COLO668 (cell line): Measurements from ENCODE around the gene NME7.
"Not testable (repeated sequence)": the region's sequence is repeated elsewhere in the genome, so short reads cannot be mapped to it uniquely, and the experiment has no call there.

Experiments used
- DNase-seq: peaks from one replicate; lab custom pipeline; 2025; ENCODE audit not compliant: unreplicated experiment; lab: John Stamatoyannopoulos, UW

NME7 gene

DNA sequence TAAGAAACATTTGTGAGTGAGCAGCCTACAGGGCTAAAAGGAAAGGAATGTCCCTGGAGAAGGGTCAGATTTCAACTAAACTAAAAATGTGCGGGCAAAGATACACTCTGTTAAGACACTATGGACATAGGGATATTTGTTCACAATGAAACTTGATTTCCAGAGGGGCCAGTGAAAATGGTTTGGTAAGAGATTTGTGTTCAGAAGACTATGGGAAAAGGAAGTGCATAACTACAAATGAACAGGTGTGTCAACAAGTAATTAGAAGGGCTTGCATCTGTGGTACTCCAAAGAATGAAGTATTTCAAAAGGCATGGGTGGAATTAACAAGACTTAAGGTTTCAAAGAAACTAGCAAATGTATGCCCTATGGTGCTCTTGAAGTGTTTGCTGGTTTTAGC is 60.4 kb downstream of the NME7 start:
- no peak for DNase-seq

DNA sequence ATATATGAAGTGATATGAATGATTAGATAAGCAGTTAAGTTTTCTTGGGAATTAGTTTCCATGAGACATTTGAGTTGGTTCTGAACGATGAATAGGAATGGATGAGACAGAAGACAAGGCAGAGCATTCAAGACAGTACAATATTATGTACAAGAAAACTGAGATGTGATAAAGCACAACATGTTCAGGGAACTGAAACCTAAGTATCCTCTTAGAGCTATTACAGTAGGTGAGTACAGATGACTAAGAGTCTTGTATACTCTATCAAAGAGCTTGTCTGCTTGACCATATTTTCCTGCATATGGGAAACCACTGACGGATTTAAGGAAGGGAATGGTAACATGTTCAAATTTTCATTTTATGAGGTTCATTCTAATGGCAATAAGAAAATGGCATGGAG is 61.6 kb downstream of the NME7 start:
- DNase-seq, result no peak

- no peak for DNase-seq
Measured at GRCh38 chr1:169305356-169305755, 62.2 kb downstream of the NME7 start.

DNA sequence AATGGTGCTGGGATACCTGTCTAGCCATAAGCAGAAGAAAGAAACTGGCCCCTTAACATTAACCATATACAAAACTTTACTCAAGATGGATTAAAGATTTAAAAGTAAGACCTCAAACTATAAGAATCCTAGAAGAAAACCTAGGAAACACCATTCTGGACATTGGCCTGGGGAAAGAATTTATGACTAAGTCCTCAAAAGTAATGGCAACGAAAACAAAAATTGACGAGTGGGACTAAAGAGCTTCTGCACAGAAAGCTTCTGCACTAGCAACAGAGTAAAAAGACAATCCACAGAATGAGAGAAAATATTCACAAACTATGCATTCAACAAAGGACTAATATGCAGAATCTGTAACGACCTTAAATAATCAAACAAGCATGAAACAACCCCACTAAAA is 66.7 kb downstream of the NME7 start:
- DNase-seq, result no peak

DNA sequence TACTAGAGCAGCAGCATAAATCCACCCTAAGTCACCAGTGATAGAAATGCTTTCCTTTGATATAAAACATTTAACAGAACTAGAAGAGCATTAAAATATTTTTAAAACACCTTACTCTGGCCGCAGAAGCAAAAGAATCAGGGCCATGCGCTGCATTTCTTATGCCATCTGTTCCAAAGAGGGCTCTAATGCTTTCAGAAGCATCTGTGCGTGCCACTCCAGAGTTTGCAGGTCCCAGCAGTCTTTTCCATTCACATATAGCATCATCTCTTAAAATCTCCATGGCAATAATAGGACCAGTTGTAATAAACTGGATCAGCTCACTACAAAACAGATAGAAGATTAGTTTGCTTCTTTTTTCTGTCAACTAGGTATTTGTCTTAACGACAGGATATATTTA is 69.2 kb downstream of the NME7 start:
- no peak for DNase-seq

DNA sequence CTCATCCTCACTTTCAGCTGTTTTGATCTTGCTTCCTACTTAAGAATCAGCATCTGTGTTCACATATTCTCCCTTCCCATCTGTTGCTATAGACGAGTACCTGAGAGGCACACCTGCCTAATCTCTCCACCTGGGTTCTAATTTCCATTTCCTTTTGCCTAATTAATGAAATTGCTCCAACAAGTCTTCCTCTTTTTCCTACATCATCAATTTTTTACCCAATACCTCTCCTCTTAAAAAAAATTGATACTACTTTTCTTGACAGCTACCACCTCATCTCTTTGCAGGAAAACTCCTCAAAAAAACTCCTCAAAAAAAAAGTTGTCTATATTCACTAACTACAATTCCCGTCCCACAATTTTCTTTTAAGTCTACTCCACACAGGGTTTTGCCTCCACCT is 71.8 kb downstream of the NME7 start:
- no peak for DNase-seq

- no peak for DNase-seq
Measured at GRCh38 chr1:169295425-169295824, 72.2 kb downstream of the NME7 start.

GRCh38 chr1:169289016-169289415 is 78.6 kb downstream of the NME7 start:
- DNase-seq, result no peak

DNA sequence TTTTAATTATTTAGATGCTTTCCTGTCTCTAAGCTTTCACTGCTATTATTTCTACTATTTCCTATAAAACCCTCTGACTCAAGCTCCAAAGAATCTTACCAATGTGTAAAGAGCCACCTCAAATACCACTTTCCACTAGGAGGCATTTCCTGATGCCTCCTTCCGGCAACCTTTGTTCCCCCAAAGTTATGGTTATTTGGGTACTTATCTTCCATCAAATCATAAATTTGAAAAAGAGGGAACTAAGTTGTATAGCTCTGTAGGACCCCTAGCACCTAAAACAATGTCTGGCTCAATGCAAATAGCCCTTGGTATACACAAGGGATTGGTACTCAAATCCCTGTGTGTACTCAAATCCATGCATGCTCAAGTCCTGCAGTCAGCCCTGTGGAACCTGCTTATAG is 79.6 kb downstream of the NME7 start:
- DNase-seq, result no peak

GRCh38 chr1:169287280-169287679 is 80.3 kb downstream of the NME7 start:
- no peak for DNase-seq

- not testable (repeated sequence) for DNase-seq
Measured at GRCh38 chr1:169281562-169281961, 86.0 kb downstream of the NME7 start.

GRCh38 chr1:169271098-169271497 is 96.5 kb downstream of the NME7 start:
- DNase-seq, result no peak

GRCh38 chr1:169266133-169266532 is 101.5 kb downstream of the NME7 start:
- DNase-seq, result no peak

DNA sequence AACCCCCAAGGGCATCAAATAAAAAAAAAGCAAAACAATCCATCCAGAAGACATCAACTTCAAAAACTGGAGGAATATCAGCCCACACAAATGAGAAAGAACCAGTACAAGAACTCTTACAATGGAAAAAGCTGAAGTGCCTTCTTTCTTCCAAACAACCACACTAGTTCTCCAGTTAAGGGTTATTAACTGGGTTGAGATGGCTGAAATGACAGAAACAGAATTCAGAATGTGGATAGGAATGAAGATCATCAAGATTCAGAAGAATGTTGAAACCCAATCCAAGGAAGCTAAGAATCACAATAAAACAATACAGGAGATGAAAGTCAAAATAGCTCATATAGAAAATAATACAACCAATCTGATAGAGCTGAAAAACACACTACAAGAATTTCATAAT is 104.5 kb downstream of the NME7 start:
- DNase-seq, result no peak

- DNase-seq, result no peak
Measured at GRCh38 chr1:169261884-169262283, 105.7 kb downstream of the NME7 start.

DNA sequence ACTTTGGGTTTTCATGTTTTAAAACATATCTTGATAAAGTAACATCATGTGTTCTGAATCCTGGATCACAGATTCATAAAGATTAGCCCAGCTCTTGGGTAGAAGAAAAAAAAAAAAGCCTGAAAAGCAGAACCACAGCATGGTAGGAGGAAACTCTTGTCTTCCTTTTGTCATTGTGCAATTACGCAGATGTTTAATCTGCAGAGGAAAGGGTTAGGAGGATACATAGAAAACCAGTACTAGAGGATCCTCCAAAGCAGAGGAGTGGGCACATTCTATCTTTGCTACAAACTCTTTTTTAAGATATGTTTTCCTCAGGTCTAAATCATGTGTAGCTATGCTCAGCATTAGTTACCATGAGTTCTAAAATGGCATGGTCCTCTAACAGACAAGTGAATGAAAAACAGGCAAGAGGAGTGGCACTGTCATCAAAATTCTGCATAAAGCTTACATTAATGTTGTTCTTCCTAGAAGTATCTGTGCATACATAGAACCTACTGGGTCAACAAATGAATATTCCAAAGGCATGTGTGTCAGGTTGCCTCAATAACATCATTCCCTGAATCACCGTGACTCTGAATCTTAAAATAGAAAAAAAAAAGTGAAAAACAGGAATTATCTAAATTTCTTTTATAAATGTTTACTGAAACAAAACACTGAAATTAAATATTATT is 107.0 kb downstream of the NME7 start:
- DNase-seq, result no peak

DNA sequence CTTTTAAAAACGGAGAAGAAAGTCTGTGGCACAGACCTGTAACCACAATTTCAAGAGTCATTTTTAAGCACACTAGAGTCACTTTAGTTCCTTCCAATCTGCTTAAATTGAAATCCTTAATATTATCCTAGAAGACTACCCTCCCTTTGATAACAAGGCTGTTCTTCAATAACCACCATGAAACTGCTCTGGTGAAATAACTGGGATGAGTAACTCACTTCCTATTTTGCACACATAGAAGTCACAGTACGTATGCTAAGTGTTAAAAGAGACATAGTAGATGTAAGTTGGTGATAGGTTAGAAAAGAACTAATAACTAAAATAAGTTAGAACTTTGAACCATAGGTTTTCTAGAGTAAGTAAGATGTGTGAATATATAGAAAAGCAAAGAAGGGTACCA is 107.8 kb downstream of the NME7 start:
- DNase-seq, result no peak

- no peak for DNase-seq
Measured at GRCh38 chr1:169250795-169251194, 116.8 kb downstream of the NME7 start.

DNA sequence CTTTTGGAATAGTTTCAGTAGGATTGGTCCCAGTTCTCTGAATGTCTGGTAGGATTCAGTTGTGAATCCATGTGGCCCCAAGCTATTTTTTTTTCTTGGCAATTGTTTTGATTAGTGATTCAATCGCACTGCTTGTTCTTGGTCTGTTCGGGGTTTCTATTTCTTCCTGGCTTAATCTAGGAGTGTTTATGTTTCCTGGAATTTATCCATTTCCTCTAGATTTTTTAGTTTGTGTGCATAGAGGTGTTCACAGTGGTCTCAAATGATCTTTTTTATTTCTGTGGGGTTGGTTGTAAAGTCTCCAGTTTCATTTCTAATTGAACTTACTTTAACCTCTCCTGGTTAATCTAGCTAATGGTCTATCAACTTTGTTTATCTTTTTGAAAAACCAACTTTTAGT is 117.6 kb downstream of the NME7 start:
- no peak for DNase-seq

- no peak for DNase-seq
Measured at GRCh38 chr1:169249611-169250010, 118.0 kb downstream of the NME7 start.

DNA sequence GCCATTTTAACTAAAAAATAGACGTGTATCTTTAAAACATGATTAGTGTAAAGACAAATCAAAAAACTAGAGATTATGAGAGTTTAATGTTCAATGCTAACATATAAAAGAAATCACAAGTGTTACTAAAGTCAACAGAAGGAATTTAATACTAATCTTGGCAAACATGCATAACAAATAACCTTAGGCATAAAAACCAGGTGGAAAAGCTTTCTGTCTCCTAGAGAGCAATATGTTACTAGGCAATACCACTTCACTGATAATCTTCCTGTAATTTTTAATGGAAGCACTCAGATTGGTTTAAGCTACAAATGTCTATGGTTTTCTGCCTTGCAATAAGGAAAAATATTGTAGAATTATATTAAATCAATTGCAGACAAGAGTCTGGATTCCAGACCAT is 121.9 kb downstream of the NME7 start:
- no peak for DNase-seq

DNA sequence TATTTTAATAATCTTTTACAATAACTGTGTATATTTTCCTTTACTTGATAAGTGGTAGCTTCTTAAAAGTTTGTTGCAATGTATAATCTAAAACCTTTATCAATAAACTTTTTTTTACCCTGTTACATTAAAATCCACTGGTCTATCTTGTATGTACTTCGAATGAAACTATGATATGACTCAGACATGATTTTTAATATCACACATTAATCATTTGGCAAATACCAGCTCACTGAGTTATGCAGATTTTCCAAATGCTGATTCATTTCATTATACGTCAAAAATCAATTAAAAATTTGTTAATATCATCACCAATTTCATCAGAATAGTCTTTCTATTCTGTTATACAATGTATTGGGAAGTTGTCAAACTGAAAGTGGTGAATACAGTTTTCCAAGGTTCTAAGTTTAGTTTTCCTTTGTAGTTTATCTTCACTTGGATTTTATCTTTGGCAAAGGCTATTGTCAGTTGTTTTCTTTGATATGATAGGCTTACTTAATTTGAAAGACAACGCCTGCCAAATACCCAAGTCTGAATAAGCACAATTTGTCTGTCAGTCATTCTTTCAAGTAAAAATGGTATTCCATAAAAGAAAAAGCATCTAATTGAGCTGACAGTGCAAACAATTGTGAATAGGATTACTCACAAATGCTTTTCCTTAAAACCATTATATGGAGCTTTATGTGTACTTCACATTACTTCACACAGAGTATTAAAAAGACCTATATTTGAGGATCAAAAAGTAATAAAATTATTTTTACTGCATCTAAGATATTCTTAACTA is 127.0 kb downstream of the NME7 start:
- DNase-seq, result no peak

GRCh38 chr1:169236880-169237279 is 130.7 kb downstream of the NME7 start:
- DNase-seq, result no peak
